ENCODE measurements around the gene LATS2.
A peak's percentile ranks its signal among the peaks of the same experiment; 100 is the strongest.

LATS2 gene

DNA sequence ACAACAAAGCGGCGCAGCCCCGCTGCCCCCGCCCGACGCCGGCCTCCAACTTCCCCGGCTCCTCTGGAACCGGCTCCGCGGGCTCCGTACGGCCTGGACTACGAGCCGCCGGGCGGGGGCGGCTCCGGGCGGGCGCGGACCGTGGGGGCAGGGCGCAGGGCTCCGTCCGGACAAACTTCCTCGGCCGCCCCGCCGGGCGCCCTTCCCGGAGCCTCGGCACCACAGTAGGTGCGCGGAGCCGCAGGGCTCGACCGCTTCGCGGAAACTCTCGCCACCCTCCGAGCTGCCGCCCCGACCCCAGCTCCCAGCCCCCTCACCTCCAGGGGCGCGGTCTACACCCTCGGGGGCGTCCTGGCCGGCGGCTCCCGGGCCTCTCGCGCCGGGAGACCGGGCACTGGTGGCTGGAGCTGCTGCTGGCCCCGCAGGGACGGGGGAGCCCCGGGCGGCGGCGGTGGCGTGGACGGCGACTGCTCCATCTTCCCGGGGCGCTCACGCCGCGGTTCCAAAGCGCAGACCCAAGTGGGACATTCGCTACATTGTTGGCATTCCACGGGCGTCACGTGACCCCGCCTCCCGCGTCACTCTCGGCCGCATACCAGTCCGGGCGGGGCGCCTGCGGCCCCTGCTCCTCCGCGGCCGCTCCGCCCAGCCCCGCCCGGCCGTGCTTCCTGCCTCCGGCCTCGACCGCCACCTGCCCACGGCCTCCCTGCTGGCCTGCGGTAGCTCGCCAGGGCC lies at the start of gene LATS2:
Gene LATS2 (minus strand): TSS at position 558 of the 735 bp plus-strand sequence. CDS start 15,560 bp downstream, outside the sequence.
- peak within 1 kb of the TSS; percentile 66; the same call in 1 of the 2 replicates for H3K27ac ChIP-seq (ENCODE audit: extremely low read depth, low read depth, low read length)
- no peaks in the 10 kb centered on the region; a peak in 1 of 3 replicates for H3K36me3 ChIP-seq (ENCODE audit: control insufficient read depth in 2 of 2, insufficient read depth in 1 of 2, low read length in 2 of 2)
- peak within 1 kb of the TSS; percentile 72 for H3K4me3 ChIP-seq (ENCODE audit: low read depth, low read length)
- peaks cover 5% of the 10 kb centered on the region; the same call in 1 of the 2 replicates for H3K4me1 ChIP-seq (ENCODE audit: control insufficient read depth, insufficient read depth, low read length)
- ChIA-PET POLR2A (no interaction called here), CTCF (no interaction called here)
- H3K9me3 ChIP-seq (ENCODE audit: control insufficient read depth, insufficient read depth, low read depth, low read length): no peaks in the 10 kb centered on the region
- TF ChIP-seq IKZF3 (tag by site-specific recombination; IDR thresholded peaks at IDR 0.05) (0 out of 2 replicates have a peak, but pooled peaks have one; percentile 14), GFI1B (tag by site-specific recombination; IDR thresholded peaks at IDR 0.05) (no peak), PRDM6 (tag by site-specific recombination; IDR thresholded peaks at IDR 0.05) (no peak), FEZF1 (tag by site-specific recombination; IDR thresholded peaks at IDR 0.05) (no peak), ZNF350 (tag by site-specific recombination; IDR thresholded peaks at IDR 0.05) (no peak), SCRT2 (tag by site-specific recombination; IDR thresholded peaks at IDR 0.05) (no peak), ZSCAN23 (tag by site-specific recombination; IDR thresholded peaks at IDR 0.05) (no peak), ZNF140 (tag by site-specific recombination; IDR thresholded peaks at IDR 0.05) (no peak), ZNF362 (tag by site-specific recombination; IDR thresholded peaks at IDR 0.05) (no peak), ZNF174 (tag by site-specific recombination; IDR thresholded peaks at IDR 0.05) (no peak), ZNF324 (tag by site-specific recombination; IDR thresholded peaks at IDR 0.05) (no peak), ZNF707 (tag by site-specific recombination; IDR thresholded peaks at IDR 0.05) (no peak), KLF7 (tag by site-specific recombination; IDR thresholded peaks at IDR 0.05; ENCODE audit: borderline replicate concordance) (no peak), ZNF449 (tag by site-specific recombination; IDR thresholded peaks at IDR 0.05) (no peak; the same call in 1 of the 2 replicates), TCF7L2 (IDR thresholded peaks at IDR 0.05; ENCODE audit: borderline replicate concordance, low read depth, low read length) (no peak), TRIM28 (IDR thresholded peaks at IDR 0.05; ENCODE audit: borderline replicate concordance, low read length) (no peak), ZNF660 (tag by site-specific recombination; IDR thresholded peaks at IDR 0.05) (no peak; the same call in 1 of the 2 replicates), SP3 (tag by site-specific recombination; IDR thresholded peaks at IDR 0.05) (peak; percentile 51), SP2 (tag by site-specific recombination; IDR thresholded peaks at IDR 0.05) (no peak), ZNF596 (tag by site-specific recombination; IDR thresholded peaks at IDR 0.05) (no peak), KLF10 (tag by site-specific recombination; IDR thresholded peaks at IDR 0.05) (peak; percentile 90), ZNF433 (tag by site-specific recombination; IDR thresholded peaks at IDR 0.05; ENCODE audit: low read depth) (no peak), ZNF223 (tag by site-specific recombination; IDR thresholded peaks at IDR 0.05) (no peak), ELK4 (IDR thresholded peaks at IDR 0.05; ENCODE audit: borderline replicate concordance, low read depth, low read length) (no peak), ZSCAN18 (tag by site-specific recombination; IDR thresholded peaks at IDR 0.05) (no peak), ZNF510 (tag by site-specific recombination; IDR thresholded peaks at IDR 0.05; ENCODE audit: insufficient replicate concordance) (no peak)
- TF ChIP-seq, protein P1, sequence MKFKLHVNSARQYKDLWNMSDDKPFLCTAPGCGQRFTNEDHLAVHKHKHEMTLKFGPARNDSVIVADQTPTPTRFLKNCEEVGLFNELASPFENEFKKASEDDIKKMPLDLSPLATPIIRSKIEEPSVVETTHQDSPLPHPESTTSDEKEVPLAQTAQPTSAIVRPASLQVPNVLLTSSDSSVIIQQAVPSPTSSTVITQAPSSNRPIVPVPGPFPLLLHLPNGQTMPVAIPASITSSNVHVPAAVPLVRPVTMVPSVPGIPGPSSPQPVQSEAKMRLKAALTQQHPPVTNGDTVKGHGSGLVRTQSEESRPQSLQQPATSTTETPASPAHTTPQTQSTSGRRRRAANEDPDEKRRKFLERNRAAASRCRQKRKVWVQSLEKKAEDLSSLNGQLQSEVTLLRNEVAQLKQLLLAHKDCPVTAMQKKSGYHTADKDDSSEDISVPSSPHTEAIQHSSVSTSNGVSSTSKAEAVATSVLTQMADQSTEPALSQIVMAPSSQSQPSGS (tag by site-specific recombination; IDR thresholded peaks at IDR 0.05; ENCODE audit: low read depth): no peak
- TF ChIP-seq, protein P2, sequence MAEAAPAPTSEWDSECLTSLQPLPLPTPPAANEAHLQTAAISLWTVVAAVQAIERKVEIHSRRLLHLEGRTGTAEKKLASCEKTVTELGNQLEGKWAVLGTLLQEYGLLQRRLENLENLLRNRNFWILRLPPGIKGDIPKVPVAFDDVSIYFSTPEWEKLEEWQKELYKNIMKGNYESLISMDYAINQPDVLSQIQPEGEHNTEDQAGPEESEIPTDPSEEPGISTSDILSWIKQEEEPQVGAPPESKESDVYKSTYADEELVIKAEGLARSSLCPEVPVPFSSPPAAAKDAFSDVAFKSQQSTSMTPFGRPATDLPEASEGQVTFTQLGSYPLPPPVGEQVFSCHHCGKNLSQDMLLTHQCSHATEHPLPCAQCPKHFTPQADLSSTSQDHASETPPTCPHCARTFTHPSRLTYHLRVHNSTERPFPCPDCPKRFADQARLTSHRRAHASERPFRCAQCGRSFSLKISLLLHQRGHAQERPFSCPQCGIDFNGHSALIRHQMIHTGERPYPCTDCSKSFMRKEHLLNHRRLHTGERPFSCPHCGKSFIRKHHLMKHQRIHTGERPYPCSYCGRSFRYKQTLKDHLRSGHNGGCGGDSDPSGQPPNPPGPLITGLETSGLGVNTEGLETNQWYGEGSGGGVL (tag by site-specific recombination; IDR thresholded peaks at IDR 0.05): peak; percentile 34; the same call in 1 of the 2 replicates

Measured in HEK293 (cell line).